Islet of Langerhans (tissue), 1 donor: ENCODE results near the gene TSPAN10.
A peak's percentile ranks its signal among the peaks of the same experiment; 100 is the strongest.
"Not testable (repeated sequence)": the region's sequence is repeated elsewhere in the genome, so short reads cannot be mapped to it uniquely, and the experiment has no call there.

Experiments used
- FAIRE-seq: peaks from one replicate; lab custom pipeline; 2011; peaks lifted over from hg19 to GRCh38; lab: Jason Lieb, UNC

The TSPAN10 gene

DNA sequence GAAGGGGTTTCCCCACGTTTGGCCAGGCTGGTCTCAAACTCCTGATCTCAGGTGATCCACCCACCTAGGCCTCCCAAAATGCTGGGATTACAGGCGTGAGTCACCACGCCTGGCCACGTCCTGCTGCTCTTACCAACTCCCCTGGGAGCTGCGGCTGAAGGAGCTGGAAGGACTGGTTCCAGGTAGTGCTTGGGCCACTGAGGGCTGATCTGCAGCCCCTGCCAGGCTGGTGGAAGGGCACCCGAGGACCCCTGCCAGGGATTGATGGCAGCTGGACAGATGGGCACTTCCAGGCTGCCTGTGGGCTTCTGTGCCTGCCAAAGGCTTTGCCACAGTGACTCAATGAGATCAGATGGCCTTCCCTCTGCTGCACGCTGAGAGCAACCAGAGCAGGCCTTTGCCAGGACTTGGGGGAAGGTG lies 27.1 kb downstream of the TSPAN10 start:
- FAIRE-seq: no peak

DNA sequence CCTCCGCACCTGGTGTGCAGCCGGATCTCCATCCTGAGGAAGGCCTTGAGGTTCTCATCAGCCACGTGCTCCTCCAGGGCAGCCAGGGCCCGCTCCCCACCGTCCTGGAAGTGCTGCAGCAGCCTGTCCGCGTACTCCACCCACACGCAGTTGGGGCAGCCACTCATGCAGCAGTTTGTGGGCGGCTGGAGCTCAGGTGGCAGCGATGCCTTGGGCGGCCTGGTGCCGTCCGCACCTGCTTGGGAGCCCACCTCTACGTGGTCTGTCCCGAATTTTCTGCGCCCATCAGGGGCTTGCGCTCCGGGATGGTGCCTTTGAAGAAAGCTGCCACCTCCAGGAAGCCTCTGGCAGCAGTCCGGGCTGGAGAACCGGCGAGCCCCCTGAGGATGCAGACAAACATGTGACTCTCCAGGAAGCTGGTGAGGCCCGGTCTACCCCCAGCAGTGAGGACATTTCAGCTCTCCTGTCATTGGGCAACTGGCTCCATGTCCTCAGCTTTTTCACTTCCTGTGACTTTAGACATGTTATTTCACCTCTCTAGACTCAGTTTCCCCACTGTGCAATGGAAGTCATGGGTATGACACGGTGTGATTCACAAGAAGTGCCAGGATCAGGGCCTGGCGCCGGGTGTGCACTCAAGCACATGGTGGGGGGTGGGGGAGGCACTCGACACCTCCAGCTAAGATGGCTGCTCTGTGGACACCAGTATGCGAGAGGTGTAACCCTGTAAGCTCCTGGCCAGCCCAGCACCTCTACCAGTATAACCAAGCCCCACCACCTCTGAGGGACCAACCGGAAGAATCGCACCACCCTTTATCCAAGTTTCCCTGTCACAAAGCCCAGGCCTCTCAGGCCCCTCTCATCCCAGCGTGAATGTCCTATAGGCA lies 28.5 kb downstream of the TSPAN10 start:
- FAIRE-seq: no peak

DNA sequence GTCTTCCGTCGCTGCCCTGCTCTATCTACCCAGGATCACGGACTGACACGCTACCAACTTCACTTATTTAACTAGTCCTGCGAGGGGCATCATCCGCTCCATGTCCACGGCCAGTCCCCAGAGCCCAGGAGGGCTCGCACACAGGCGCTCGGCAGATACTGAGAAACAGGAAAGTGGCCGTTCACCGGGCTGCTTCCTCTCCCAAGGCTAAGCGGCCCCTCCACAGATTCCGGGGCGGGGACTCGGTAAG lies 29.0 kb downstream of the TSPAN10 start:
- FAIRE-seq: no peak

DNA sequence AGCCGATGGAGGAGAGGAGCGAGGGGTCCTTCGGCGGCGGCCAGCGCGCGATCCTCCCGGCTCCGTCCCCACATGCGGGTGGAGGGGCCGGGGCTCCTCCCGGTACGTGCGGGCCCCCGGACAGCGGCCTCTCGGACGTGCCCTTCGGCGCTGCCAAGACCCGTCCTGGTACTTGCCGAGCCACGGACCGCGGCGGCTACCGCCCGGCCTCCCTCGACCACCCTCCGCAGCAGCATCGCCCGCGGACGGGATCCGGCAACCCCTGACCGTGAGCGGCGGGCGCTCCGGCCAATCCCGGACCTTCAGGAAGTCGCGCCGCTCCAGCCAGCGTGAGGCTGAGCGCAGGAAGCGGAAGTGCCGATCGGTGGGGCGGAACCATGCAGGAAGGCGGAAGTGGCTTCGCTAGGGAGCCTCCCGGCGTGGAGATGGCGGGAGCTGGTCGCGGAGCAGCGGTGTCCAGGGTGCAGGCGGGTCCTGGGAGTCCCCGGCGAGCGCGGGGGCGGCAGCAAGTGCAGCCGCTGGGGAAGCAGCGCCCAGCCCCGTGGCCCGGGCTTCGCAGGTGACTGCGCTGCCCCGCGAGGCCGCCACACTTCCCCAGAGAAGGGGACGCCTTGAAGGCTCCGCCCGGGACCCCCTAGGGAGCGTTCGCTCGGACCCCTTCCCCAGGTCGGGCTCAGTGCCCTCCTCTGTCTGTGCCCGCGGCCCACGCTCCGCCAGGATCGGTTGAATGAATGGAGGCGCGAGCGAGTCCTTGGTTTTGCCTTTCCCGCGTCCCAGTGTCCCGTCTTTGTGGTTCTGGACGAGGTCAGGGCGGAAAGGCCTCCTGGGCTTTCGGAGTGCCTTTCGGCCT lies 29.6 kb downstream of the TSPAN10 start, which contains the start of the genes CCDC137 and OXLD1:
Gene CCDC137, plus strand, starts transcription at position 396 of the 850 bp plus-strand sequence. Its CDS starts 30 bp downstream, at position 426.
Gene OXLD1, minus strand, starts transcription at position 264 of the 850 bp plus-strand sequence. Its CDS starts 28 bp downstream, at position 236.
- FAIRE-seq: no peak

DNA sequence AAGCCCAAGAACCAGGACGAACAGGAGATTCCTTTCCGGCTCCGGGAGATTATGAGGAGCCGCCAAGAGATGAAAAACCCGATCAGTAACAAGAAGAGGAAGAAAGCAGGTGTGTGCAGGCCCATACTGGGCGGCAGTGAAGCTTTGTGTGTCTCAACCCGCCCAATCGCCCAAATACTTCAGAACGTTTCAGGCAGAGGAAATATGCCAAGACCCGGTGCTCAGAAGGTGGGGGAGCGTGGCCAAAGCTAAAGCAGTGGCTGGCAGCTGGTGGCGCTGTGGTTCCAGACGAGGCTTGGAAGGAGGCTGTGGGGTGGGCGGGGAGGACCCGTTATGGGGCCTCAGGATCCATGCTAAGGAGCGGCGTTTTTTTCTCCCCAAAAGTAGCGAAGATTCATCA lies 30.8 kb downstream of the TSPAN10 start:
- FAIRE-seq: no peak

DNA sequence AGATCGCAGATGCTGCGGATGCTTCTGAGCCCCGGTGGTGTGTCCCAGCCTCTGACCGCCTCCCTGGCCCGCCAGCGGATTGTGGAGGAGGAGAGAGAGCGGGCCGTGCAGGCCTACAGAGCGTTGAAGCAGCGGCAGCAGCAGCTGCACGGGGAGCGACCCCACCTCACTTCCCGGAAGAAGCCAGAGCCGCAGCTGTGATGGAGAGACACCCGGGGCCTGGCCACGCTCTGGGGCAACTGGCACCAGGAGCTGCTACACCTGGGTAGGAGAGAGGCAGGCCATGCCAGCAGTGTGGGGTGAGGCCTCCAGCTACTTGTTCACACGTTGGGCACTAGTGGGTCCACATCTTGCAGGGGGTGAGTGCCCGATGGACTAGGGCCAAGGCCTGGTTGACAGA lies 35.5 kb downstream of the TSPAN10 start:
- no peak for FAIRE-seq

DNA sequence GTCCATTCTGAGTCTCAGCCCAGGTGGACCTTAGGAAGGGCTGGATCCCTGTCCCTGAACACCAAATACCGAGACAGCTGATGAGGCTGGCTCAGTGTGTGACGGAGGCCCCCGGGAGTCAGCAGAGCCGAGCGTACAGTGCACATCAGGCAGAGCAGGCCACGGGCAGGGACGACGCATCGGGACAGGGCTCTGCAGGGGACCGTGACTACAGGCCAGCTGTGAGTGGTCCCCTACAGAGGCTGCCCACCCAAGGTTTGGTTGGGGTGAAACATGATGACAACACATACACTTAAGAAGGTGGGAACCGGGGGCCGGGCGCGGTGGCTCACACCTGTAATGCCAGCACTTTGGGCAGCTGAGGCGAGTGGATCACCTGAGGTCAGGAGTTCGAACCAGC lies 36.0 kb downstream of the TSPAN10 start:
- FAIRE-seq: no peak

DNA sequence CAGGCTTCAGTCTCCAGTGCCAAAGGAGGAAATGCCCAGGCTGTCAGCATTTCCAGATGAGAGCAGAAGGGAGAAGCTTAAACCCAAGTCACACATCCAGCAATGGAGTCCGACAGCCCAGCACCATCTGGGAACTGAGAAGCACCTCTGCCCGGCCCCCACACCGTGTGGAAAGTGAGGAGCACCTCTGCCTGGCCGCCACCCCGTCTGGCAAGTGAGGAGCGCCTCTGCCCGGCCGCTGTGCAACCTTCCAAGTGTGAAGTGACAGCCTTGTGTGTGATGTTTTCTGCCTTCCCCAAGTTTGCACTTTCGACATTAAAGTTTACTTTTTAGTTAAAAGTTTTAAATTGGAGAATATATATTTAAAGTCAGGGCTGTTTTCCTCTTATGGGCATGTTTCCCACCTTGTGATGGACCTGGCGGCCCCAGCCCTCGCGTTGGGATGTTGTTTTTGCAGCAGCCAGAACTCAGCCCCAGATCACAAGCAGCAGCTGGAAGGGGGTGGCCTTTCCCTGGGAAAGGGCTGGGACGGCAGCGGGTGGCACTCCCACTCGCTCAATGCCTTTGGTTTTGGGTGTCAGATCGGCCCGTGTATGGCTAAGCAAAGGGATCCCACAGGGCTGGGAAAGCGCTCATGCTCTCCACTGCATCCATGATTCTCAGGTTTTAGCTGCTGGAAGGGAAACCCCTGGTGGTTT lies 36.7 kb downstream of the TSPAN10 start:
- FAIRE-seq: no peak

DNA sequence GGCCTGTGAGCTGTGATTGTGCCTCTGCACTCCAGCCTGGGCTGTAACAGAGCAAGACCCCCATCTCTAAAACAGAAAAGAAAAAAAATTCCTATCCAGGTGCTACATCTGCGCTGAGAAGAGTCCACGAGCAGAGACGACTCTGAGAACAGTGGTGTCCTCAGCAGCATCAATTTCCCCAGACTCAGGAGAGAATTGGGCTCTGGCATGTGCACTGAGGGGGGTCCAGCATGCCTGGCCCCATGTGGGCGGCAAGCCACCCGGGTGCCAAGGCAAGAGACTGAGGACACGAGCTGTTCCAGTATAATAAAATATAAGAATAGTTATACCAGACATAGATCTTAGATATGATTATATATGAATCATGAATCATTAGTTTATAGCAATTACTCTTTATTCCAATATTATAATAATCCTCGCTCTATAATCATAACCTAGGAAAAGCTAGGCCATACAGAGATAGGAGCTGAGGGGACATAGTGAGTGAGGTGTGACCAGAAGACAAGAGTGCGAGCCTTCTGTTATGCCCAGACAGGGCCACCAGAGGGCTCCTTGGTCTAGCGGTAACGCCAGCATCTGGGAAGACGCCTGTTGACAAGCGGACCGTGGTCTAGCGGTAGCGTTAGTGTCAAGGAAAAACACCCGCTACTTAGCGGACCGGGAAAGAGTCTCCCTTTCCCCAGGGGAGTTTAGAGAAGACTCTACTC lies 38.7 kb downstream of the TSPAN10 start:
- not testable (repeated sequence) for FAIRE-seq

DNA sequence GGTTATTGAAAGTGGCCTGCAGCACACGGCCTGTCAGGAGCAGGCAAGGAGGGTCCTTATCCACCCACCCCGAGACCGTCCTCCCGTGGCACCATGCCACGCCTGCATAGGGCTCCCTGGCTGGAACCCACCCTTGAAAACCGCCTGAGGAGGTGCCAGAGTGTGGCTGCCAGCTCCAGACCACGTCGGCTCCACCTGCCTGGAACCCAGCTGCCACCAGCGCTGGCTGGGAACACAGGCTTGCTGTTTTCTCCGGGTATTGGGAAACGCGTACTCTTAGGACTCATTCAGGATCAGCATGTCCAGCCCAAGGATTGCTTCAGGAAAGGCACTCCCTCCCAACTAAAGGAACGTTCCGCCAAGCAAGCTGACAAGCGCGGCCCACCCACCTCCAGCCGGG lies 39.9 kb downstream of the TSPAN10 start:
- no peak for FAIRE-seq

DNA sequence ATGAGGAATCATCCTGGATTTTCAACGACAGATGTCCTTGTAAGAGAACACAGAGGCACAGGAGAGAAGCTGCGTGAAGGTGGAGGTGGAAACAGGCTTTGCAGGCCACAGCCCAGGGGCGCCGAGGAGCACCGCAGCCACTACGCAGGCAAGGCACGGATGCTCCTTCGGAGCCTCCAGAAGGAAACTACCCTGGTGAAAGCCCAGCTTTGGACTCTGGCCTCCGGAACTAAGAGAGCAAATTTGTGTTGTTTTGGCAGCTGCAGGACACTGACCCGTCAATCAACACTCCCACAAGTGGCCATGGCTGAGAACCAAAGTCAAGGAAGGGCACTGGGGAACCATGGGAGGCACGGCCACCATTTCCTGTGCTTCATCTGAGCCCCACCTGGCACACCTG lies 43.2 kb downstream of the TSPAN10 start:
- no peak for FAIRE-seq

DNA sequence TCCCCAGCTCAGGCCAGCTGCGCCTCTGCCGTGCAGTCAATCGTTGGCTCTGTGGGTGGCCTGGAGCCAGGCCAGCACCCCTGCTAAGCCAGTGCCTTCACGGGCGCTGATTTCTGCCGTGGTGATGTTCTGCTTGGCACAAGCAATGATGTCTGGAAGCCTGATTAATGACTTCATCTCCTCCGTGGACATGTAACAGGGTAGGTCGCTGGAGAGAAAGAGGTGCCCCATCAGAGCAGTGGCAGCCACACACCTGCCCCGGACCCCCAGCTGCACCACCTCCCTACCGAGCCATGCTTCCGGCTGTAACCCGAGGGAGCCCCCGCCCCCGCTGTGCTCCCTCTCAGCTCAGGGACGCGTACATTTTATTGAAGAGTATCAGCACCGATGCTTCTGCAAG lies 44.7 kb downstream of the TSPAN10 start:
- no peak for FAIRE-seq

DNA sequence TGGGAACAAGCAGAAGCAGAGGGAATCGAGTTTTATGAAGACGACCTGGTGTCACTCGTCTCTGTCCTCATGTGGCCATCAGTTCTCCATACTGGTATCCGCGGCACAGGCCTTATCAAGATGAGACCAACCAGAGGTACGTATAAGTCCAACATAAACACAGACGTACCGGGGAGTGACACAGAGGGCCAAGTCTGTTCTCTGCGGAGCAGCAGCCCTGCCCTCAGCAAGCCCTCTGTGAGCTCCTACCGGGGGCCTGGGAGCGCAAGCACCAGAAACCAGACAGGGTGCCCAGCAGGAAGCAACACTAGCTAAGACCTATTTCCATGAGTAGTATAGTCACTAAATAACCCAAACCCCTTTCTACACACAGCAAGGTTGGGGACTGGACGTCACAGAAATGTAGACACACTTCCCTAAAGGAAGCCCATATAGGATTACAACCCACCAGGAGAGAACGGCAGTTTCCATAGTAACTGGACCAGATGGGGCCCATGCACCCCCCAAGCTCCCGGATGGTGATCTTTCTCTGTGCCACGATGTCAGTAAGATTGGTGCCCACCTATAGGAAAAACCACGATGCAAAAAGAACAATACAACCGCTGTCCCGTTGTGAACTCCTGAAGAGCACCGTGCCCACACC lies 45.7 kb downstream of the TSPAN10 start:
- FAIRE-seq: no peak

DNA sequence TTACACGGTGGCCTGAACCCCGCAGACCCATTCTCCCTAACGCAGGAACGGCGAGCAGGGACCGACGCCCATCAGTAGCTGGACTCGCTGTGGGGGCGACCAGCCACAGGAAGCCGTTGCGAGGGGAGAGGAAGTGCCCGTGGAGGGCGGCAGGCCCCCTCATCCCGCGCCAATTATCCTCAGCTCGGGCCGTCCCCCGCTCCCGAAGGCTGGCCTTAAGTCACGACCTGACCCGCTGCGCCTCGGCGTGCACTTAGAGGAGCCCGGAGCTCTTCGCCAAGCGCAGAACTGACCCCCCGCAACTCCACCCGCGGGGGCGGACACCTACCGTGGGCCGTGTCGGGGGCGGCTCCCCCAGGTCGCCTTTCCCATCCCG lies 46.2 kb downstream of the TSPAN10 start:
- no peak for FAIRE-seq

DNA sequence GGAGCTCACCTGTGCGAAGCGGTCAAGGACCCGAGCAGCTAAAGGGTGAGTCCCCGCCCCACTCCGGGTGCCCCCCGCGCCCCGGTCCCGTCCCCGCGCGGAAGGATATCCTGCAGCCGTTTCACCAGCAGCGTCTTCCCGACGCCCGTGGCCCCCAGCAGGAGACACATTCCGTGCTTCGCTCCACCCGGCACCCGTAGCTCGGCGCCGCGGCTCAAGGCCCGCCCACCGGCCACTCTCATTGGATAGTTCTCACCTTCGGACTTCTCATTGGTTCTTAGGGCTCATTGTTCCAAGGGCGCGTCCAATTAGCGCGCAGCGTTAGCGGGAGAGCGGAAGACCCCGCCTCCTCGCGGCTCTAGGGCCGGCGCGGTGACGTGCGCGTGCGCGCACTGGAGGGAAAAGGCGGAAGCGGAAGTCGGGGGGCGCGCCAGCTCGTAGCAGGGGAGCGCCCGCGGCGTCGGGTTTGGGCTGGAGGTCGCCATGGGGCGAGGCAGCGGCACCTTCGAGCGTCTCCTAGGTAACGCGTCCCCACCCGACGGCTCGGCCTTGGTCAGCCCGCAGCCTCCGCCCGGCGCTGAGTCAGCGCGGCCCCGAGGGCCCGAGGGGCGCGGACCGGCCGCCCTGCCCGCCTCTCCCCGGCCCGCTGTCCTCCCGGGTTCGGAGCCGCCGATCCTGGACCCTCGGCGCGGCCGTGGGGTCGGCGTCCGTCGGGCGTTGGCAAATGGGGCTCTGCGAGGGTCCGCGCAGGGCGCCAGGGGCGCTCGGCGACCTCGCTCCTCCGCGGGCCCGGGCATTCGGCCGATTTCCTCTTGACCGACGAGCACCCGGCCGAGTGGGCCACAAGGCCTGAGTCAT lies 46.8 kb downstream of the TSPAN10 start, which contains the start of the genes ARL16 and HGS:
Gene ARL16, minus strand, starts transcription at position 214 of the 858 bp plus-strand sequence. Its CDS starts 44 bp downstream, at position 170.
Gene HGS, plus strand, starts transcription at position 428 of the 858 bp plus-strand sequence. Its CDS starts 56 bp downstream, at position 484.
- FAIRE-seq: peak; percentile 95

DNA sequence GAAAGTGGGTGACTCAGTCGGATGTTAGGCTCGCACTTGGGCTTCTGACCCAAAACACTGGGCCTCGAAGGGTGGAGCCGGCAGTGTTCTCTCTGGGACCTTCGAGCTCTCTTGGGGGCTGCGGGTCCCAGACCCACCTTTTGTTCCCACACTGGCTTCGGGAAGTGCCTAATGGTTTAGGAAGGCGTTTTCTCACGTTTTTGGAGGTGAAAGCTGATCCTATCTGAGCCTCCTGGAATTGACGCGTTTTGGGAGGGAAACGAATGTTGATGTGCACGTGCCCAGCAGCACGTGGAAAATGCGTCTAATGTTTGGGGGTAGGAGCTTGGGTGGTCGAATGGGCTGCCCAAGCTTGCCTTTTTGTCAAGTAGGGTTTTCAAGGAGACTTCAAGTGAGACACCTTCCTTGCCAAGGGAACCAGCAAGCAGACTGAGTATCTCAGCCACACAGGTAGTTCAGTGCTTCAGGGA lies 47.5 kb downstream of the TSPAN10 start:
- FAIRE-seq: no peak

DNA sequence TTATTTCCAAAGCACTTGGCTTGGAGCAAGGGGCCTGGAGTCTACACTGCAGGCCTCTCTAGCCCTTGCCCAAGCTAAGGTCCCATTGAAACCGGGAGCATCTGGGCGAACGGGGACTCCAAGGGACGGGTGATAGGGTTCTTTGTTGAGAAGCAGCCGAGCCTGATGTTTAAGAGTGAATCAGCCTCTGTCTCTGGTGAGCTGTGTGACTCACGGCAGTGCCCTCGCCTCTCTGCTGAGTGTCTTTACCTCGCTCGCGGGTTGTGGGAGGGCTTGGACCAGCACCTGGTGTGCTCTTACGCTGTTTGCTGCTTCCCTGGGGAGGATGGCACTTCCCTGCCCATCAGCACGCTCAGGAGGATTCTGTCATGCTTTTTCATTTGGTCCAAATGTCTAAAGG lies 48.1 kb downstream of the TSPAN10 start:
- no peak for FAIRE-seq

DNA sequence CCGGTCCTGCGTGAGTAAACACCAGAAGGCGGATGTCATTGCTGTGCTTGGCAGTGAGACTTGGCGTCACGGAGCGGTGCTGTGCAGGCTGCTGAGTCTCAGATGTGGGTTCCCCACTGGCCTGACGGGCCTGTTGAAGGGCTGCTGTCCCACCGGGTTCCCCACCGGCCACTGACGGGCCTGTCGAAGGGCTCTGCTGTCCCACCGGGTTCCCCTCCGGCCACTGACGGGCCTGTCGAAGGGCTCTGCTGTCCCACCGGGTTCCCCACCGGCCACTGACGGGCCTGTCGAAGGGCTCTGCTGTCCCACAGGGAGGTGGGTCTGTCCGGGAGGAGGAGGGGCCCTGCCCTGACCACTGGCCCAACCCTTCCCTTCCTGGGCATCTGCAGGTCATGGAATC lies 49.6 kb downstream of the TSPAN10 start:
- FAIRE-seq: no peak

DNA sequence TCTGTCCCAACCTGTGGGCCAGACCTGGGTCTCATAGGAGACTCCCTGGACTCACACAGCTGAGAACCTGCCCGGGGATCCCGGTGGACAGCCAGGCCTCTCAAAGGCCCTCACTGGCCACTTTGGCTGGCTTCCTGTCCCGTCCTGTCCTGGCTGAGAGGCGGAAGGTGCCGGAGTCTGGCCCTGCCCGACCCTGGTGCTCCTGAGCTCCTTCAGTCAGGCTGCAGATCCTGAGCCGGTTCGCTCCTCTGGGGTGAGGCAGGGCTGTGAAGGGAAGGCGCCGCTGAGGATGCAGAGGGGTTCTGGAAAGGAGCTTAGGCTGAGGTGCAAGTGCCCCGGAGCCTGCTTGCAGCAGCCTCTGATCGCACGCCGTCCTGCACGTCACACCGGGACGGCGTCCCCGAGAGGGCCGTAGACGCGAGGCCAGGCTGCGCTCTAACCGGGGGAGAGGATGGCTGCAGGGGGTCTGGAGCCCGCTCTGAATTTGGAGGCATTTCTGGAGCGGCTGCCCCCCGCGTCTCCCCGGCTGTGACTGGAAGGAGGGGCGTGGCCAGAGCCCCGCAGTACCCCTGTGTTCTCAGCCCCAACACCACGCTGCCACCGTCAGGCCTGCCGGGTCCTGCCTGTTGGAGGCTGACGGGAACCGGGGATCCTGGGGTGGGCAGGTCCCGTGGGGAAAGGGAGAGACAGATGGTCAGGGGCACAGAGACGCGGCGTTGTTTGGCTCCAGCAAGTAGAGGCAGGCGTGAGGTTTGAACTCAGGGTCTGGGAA lies 51.0 kb downstream of the TSPAN10 start:
- no peak for FAIRE-seq
